SK-N-SH treated with all-trans-retinoic acid at 6 μM for 48 hours (cell line): ENCODE results near the gene SFMBT2.

ENCODE experiments used
- ATAC-seq: fragments of 200-7000 bp; cut with Tn5 transposase; 3 replicates; pipeline ENCODE4 v1.9.1; 2020; ENCODE audit warnings: mild to moderate bottlenecking, moderate library complexity
- ARNTL ChIP-seq: fragments of 450-650 bp; formaldehyde crosslinking; IDR thresholded peaks from 2 replicates; pipeline ENCODE4 v1.5.0; 2020; ENCODE audit warnings: low read depth, mild to moderate bottlenecking, moderate library complexity, borderline replicate concordance
- BACH2 ChIP-seq: fragments of 250-450 bp; sonication (Bioruptor Pico); IDR thresholded peaks from 2 replicates; pipeline ENCODE4 v1.9.0; 2021; ENCODE audit warnings: mild to moderate bottlenecking, borderline replicate concordance
- CREB5 ChIP-seq: fragments of 250-450 bp; sonication (Bioruptor Pico); IDR thresholded peaks from 2 replicates; pipeline ENCODE4 v1.5.1; 2020; ENCODE audit warnings: low read depth, mild to moderate bottlenecking, moderate library complexity
- CSDC2 ChIP-seq: fragments of 250-450 bp; sonication (Bioruptor Pico); IDR thresholded peaks from 2 replicates; pipeline ENCODE4 v1.5.0; 2020; ENCODE audit warnings: mild to moderate bottlenecking, moderate library complexity
- CSRNP3 ChIP-seq: fragments of 250-450 bp; sonication (Bioruptor Pico); IDR thresholded peaks from 2 replicates; pipeline ENCODE4 v1.5.1; 2021; ENCODE audit warnings: mild to moderate bottlenecking, moderate library complexity
- ESRRG ChIP-seq: fragments of 250-450 bp; sonication (Bioruptor Pico); IDR thresholded peaks from 2 replicates; pipeline ENCODE4 v1.6.1; 2021; ENCODE audit warnings: mild to moderate bottlenecking
- ISL1 ChIP-seq: fragments of 250-450 bp; sonication (Bioruptor Pico); IDR thresholded peaks from 2 replicates; pipeline ENCODE4 v2.1.2; 2022; ENCODE audit warnings: mild to moderate bottlenecking, moderate library complexity
- OSR1 ChIP-seq: fragments of 250-450 bp; sonication (Bioruptor Pico); IDR thresholded peaks from 2 replicates; pipeline ENCODE4 v1.8.0; 2022; ENCODE audit warnings: moderate library complexity, mild to moderate bottlenecking, inconsistent platforms
- PATZ1 ChIP-seq: fragments of 250-450 bp; sonication (Bioruptor Pico); IDR thresholded peaks from 2 replicates; pipeline ENCODE4 v1.8.0; 2020; ENCODE audit warnings: mild to moderate bottlenecking, moderate library complexity, borderline replicate concordance
- POU6F1 ChIP-seq: fragments of 250-450 bp; sonication (Bioruptor Pico); IDR thresholded peaks from 2 replicates; pipeline ENCODE4 v1.8.0; 2021; ENCODE audit warnings: low read depth, mild to moderate bottlenecking, moderate library complexity, borderline replicate concordance
- PPARA ChIP-seq: fragments of 250-450 bp; sonication (Bioruptor Pico); IDR thresholded peaks from 2 replicates; pipeline ENCODE4 v1.5.0; 2020; ENCODE audit warnings: mild to moderate bottlenecking, borderline replicate concordance
- RARB ChIP-seq: fragments of 250-450 bp; sonication (Bioruptor Pico); IDR thresholded peaks from 2 replicates; pipeline ENCODE4 v1.8.0; 2021; ENCODE audit warnings: mild to moderate bottlenecking, moderate library complexity
- SNAI2 ChIP-seq: fragments of 250-450 bp; sonication (Bioruptor Pico); IDR thresholded peaks from 2 replicates; pipeline ENCODE4 v1.5.0; 2020; ENCODE audit warnings: mild to moderate bottlenecking, moderate library complexity
- TOX ChIP-seq: fragments of 250-450 bp; sonication (Bioruptor Pico); IDR thresholded peaks from 2 replicates; pipeline ENCODE4 v1.8.0; 2021; ENCODE audit warnings: mild to moderate bottlenecking, moderate library complexity, borderline replicate concordance
- TSHZ2 ChIP-seq: fragments of 250-450 bp; sonication (Bioruptor Pico); IDR thresholded peaks from 2 replicates; pipeline ENCODE4 v1.5.0; 2020; ENCODE audit warnings: mild to moderate bottlenecking, moderate library complexity
- ZC3H10 ChIP-seq: fragments of 250-450 bp; sonication (Bioruptor Pico); IDR thresholded peaks from 2 replicates; pipeline ENCODE4 v1.5.1; 2021; ENCODE audit warnings: mild to moderate bottlenecking, moderate library complexity
- ZFP30 ChIP-seq: fragments of 450-650 bp; formaldehyde crosslinking; IDR thresholded peaks from 2 replicates; pipeline ENCODE4 v1.5.0; 2022; ENCODE audit warnings: mild to moderate bottlenecking, moderate library complexity
- ZNF565 ChIP-seq: fragments of 450-650 bp; formaldehyde crosslinking; conservative IDR thresholded peaks from 2 replicates; pipeline ENCODE4 v1.5.0; 2020; ENCODE audit warnings: low read depth, mild to moderate bottlenecking, moderate library complexity
- ZNF70 ChIP-seq: fragments of 450-650 bp; formaldehyde crosslinking; IDR thresholded peaks from 2 replicates; pipeline ENCODE4 v1.5.0; 2020; ENCODE audit warnings: mild to moderate bottlenecking, moderate library complexity
- ZNF8 ChIP-seq: fragments of 450-650 bp; formaldehyde crosslinking; IDR thresholded peaks from 2 replicates; pipeline ENCODE4 v1.5.0; 2020; ENCODE audit warnings: mild to moderate bottlenecking, moderate library complexity

Gene SFMBT2

GRCh38 chr10:7322623-7323022 is 88.2 kb downstream of the SFMBT2 start:
- TF ChIP-seq TOX (no peak), CREB5 (no peak), BACH2 (CRISPR knock-in tag) (no peak), ARNTL (CRISPR knock-in tag) (no peak), PPARA (CRISPR knock-in tag) (no peak), ISL1 (CRISPR knock-in tag) (no peak), ZNF565 (CRISPR knock-in tag) (no peak), ZNF70 (CRISPR knock-in tag) (no peak), ZFP30 (CRISPR knock-in tag) (no peak), ESRRG (no peak), SNAI2 (CRISPR knock-in tag) (no peak), RARB (CRISPR knock-in tag) (no peak), POU6F1 (CRISPR knock-in tag) (no peak), OSR1 (no peak), ZC3H10 (CRISPR knock-in tag) (no peak)
- no peak for ATAC-seq

GRCh38 chr10:7320072-7320471 is 90.8 kb downstream of the SFMBT2 start:
- ATAC-seq, result no peak
- TF ChIP-seq PATZ1 (no peak), ISL1 (CRISPR knock-in tag) (no peak), ZNF8 (CRISPR knock-in tag) (no peak)

- TF ChIP-seq CSDC2 (CRISPR knock-in tag) (no peak), TSHZ2 (CRISPR knock-in tag) (no peak), ZNF565 (CRISPR knock-in tag) (no peak), PATZ1 (no peak), ZNF8 (CRISPR knock-in tag) (no peak), CSRNP3 (CRISPR knock-in tag) (no peak), PPARA (CRISPR knock-in tag) (no peak), CREB5 (no peak)
- TF ChIP-seq, all 23 proteins: peak for 0
- ATAC-seq, result no peak
Measured at GRCh38 chr10:7319632-7320031, 91.2 kb downstream of the SFMBT2 start.
